Keratinocyte (primary cell): Measurements from ENCODE around the gene SH3PXD2B. TPM values are rescaled to one million over a fixed set of nuclear protein-coding genes. Genes with fewer than 3 reads are reported as not detected.

Experiments
- DNase-seq: peaks from one replicate; pipeline ENCODE4 v3.0.0-alpha.2; 2011; ENCODE audit warnings: low read depth, missing footprints, low spot score
- FAIRE-seq: peaks from 2 replicates; lab custom pipeline; 2011; peaks lifted over from hg19 to GRCh38; lab: Jason Lieb, UNC
- H2AFZ ChIP-seq: 2 replicates; pipeline ENCODE4 v1.6.0; 2012; ENCODE audit warnings: low read length, control low read depth, inconsistent platforms; ENCODE audit not compliant: control insufficient read depth
- H3K27ac ChIP-seq: 2 replicates; pipeline ENCODE4 v1.5.1; 2011; ENCODE audit warnings: low read length; ENCODE audit not compliant: control insufficient read depth, insufficient read depth
- H3K27me3 ChIP-seq: 3 replicates; pipeline ENCODE4 v1.6.0; 2011; ENCODE audit warnings: low read length; ENCODE audit not compliant: control insufficient read depth, insufficient read depth; ENCODE audit errors: extremely low read depth
- H3K36me3 ChIP-seq, 2 experiments: 2 replicates in 1 of 2; 3 replicates in 1 of 2; pipeline ENCODE4 v1.5.1; 2011; ENCODE audit warnings: low read length in 2 of 2, mild to moderate bottlenecking in 1 of 2; ENCODE audit not compliant: control insufficient read depth in 2 of 2, insufficient read depth in 2 of 2; ENCODE audit errors: extremely low read depth in 1 of 2
- H3K4me1 ChIP-seq: 3 replicates; pipeline ENCODE4 v1.5.1; 2011; ENCODE audit warnings: low read length; ENCODE audit not compliant: control insufficient read depth, insufficient read depth; ENCODE audit errors: extremely low read depth
- H3K4me2 ChIP-seq: 3 replicates; pipeline ENCODE4 v1.6.0; 2011; ENCODE audit warnings: low read depth, low read length; ENCODE audit not compliant: control insufficient read depth, insufficient read depth; ENCODE audit errors: extremely low read depth
- H3K4me3 ChIP-seq, 3 experiments: fragments of 200-600 bp in 1 of 3; sonication (generic) in 1 of 3; 2 replicates in 2 of 3; 3 replicates in 1 of 3; pipeline ENCODE4 v1.5.1; 2011 to 2016; ENCODE audit warnings: low read length in 3 of 3, mild to moderate bottlenecking in 3 of 3, control low read depth in 2 of 3, inconsistent platforms in 1 of 3, low read depth in 1 of 3, mixed read lengths in 1 of 3, mixed run types in 1 of 3, moderate library complexity in 1 of 3; ENCODE audit not compliant: control insufficient read depth in 2 of 3, insufficient read depth in 2 of 3; ENCODE audit errors: extremely low read depth in 1 of 3
- H3K79me2 ChIP-seq: 2 replicates; pipeline ENCODE4 v1.6.0; 2012; ENCODE audit warnings: low read length; ENCODE audit not compliant: control insufficient read depth, insufficient read depth
- H3K9ac ChIP-seq: 3 replicates; pipeline ENCODE4 v1.6.0; 2011; ENCODE audit warnings: low read length; ENCODE audit not compliant: control insufficient read depth, insufficient read depth; ENCODE audit errors: extremely low read depth
- H3K9me1 ChIP-seq: 3 replicates; pipeline ENCODE4 v1.6.0; 2011; ENCODE audit warnings: low read length; ENCODE audit not compliant: control insufficient read depth, insufficient read depth; ENCODE audit errors: extremely low read depth
- H3K9me3 ChIP-seq: 2 replicates; pipeline ENCODE4 v1.5.1; 2012; ENCODE audit warnings: low read depth, low read length; ENCODE audit not compliant: control insufficient read depth
- H4K20me1 ChIP-seq: 3 replicates; pipeline ENCODE4 v1.6.0; 2011; ENCODE audit warnings: low read length; ENCODE audit not compliant: control insufficient read depth, insufficient read depth; ENCODE audit errors: extremely low read depth
- CTCF ChIP-seq, 3 experiments: IDR thresholded peaks in 1 of 3; conservative IDR thresholded peaks in 1 of 3; optimal IDR thresholded peaks in 1 of 3; 2 replicates in 2 of 3; 3 replicates in 1 of 3; pipeline versions ENCODE3 to v1.5.1; 2011; ENCODE audit warnings: low read length in 3 of 3, mild to moderate bottlenecking in 3 of 3, moderate library complexity in 2 of 3, control low read depth in 1 of 3, inconsistent platforms in 1 of 3; ENCODE audit not compliant: insufficient read depth in 2 of 3; ENCODE audit errors: extremely low read depth in 1 of 3
- EZH2 ChIP-seq: IDR thresholded peaks from one replicate; pipeline ENCODE4 v1.6.1; 2012; ENCODE audit warnings: inconsistent platforms, mild to moderate bottlenecking, low read length, moderate library complexity
- dilution Hi-C: fragments of 300-500 bp; cut with MboI; formaldehyde crosslinking; loops from one replicate; pipeline ENCODE4 v1.7.0; 2020; ENCODE audit warnings: low sequenced_read_pairs; ENCODE audit not compliant: extremely low pct_ligation_motif_present
- polyA plus RNA-seq, 5 experiments: library from polyadenylated mRNA; depleted of rRNA in 3 of 5; stranded (reverse) in 3 of 5; stranded (forward) in 1 of 5; unstranded in 1 of 5; fragments of >200 nt; gene quantifications; 1 replicate in 1 of 5; 2 replicates in 3 of 5; 3 replicates in 1 of 5; pipeline versions ENCODE4 v1.2.1 to v1.2.3, GENCODE V29; 2011 to 2012; ENCODE audit warnings: missing spikeins in 2 of 5, low read depth in 1 of 5, low replicate concordance in 1 of 5

SH3PXD2B gene
- polyA plus RNA-seq, 1 donor (not counting 4 experiments of a cell fraction or from before 2014, with no cell fraction given) = 17.3 TPM

- DNase-seq = no peak
- H3K27ac ChIP-seq = peak overlapping the region; percentile 70
Observed at GRCh38 chr5:172453206-172453985, 929 bp downstream of the SH3PXD2B start.

GRCh38 chr5:172452398-172453205 lies 1.7 kb downstream of the SH3PXD2B start:
- peak overlapping the region; percentile 84 for H3K9ac ChIP-seq
- TF ChIP-seq EZH2 (no peak), CTCF (optimal IDR thresholded peaks at IDR 0.05 in 1 of 3, IDR thresholded peaks at IDR 0.05 in 1 of 3, conservative IDR thresholded peaks at IDR 0.05 in 1 of 3; ENCODE audit: extremely low read depth in 1 of 3, insufficient read depth in 2 of 3, low read length in 3 of 3) (peak in 2 of 3 experiments; percentile 26 to 60)
- no peaks in the 10 kb centered on the region for H3K9me3 ChIP-seq
- DNase-seq (no peak), FAIRE-seq (peak; percentile 44)
- H3K9me1 ChIP-seq = peaks cover 8% of the 10 kb centered on the region
- peaks cover 32% of the 10 kb centered on the region for H3K4me1 ChIP-seq
- peak overlapping the region; percentile 11 for H2AFZ ChIP-seq
- peak overlapping the region; percentile 84 for H3K4me2 ChIP-seq
- H3K4me3 ChIP-seq = peak overlapping the region; percentile 72 to 91 (median 84)
- H3K27ac ChIP-seq = peak overlapping the region; percentile 70
- dilution Hi-C loops = no loop called here
- H3K36me3 ChIP-seq = no peaks in the 10 kb centered on the region
- H3K27me3 ChIP-seq = no peaks in the 10 kb centered on the region
- H4K20me1 ChIP-seq = peaks cover 7% of the 10 kb centered on the region
- peaks cover 17% of the 10 kb centered on the region for H3K79me2 ChIP-seq

More at GRCh38 chr5:172453206-172453985, 929 bp downstream of the SH3PXD2B start:
- FAIRE-seq = no peak
- Histone ChIP-seq H4K20me1 (peaks cover 7% of the 10 kb centered on the region), H3K79me2 (peaks cover 17% of the 10 kb centered on the region), H3K9me1 (peaks cover 8% of the 10 kb centered on the region), H3K4me1 (peaks cover 32% of the 10 kb centered on the region), H3K9ac (peak overlapping the region; percentile 84), H3K27me3 (no peaks in the 10 kb centered on the region), H3K4me2 (peak overlapping the region; percentile 84), H2AFZ (peak overlapping the region; percentile 62), H3K9me3 (no peaks in the 10 kb centered on the region), H3K36me3 (no peaks in the 10 kb centered on the region), H3K4me3 (peak overlapping the region; percentile 72 to 91 (median 84))
- dilution Hi-C loops = no loop called here
- TF ChIP-seq CTCF (optimal IDR thresholded peaks at IDR 0.05 in 1 of 3, IDR thresholded peaks at IDR 0.05 in 1 of 3, conservative IDR thresholded peaks at IDR 0.05 in 1 of 3; ENCODE audit: extremely low read depth in 1 of 3, insufficient read depth in 2 of 3, low read length in 3 of 3) (peak; percentile 38 to 75 (median 55)), EZH2 (no peak)
